ENCODE measurements around the gene AUTS2.

DNA sequence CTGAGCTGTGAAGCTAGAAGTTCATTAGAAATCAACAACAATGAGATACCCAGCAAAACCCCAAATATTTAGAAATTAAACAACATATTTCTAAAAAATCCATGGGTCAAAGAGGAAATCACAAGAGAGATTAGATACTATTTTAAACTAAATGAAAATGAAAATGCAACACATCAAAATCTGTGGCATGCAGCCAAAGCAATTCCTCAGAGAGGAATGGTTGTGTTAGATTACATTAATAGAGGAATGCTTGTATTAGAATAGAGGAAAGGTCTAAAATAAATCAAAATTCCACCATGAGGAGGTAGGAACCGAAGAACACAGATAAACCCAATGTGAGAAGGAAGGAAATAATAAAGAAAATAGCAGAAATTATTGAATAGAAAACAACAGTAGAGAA, 891.5 kb downstream of the AUTS2 start:
- TF ChIP-seq ELF4 (IDR thresholded peaks at IDR 0.05) (no peak), BHLHE40 (IDR thresholded peaks at IDR 0.05; ENCODE audit: borderline replicate concordance) (no peak), FOXA1 (IDR thresholded peaks at IDR 0.05) (no peak), SP1 (IDR thresholded peaks at IDR 0.05) (no peak), ARNT (IDR thresholded peaks at IDR 0.05) (no peak), FOXK2 (IDR thresholded peaks at IDR 0.05) (no peak)
- TF ChIP-seq, protein P1, sequence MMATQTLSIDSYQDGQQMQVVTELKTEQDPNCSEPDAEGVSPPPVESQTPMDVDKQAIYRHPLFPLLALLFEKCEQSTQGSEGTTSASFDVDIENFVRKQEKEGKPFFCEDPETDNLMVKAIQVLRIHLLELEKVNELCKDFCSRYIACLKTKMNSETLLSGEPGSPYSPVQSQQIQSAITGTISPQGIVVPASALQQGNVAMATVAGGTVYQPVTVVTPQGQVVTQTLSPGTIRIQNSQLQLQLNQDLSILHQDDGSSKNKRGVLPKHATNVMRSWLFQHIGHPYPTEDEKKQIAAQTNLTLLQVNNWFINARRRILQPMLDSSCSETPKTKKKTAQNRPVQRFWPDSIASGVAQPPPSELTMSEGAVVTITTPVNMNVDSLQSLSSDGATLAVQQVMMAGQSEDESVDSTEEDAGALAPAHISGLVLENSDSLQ (IDR thresholded peaks at IDR 0.05): no peak
